Spleen (tissue), 13 donors: ENCODE measurements around the gene GJE1. TPM values are rescaled to one million over a fixed set of nuclear protein-coding genes. Genes with fewer than 3 reads are reported as not detected.
A peak's percentile ranks its signal among the peaks of the same experiment; 100 is the strongest.
"Not testable (repeated sequence)": the region's sequence is repeated elsewhere in the genome, so short reads cannot be mapped to it uniquely, and the experiment has no call there.

Experiments
- DNase-seq: peaks from one replicate; pipeline ENCODE4 v3.0.0-alpha.2; 2020
- H3K27ac ChIP-seq, 8 donors: fragments of 200-600 bp; sonication (generic) in 7 of 8; 1 replicate in 4 of 8; 2 replicates in 4 of 8; pipeline versions ENCODE4 v1.5.0 to v1.8.0; 2016 to 2021; ENCODE audit warnings: inconsistent platforms in 4 of 8, mild to moderate bottlenecking in 4 of 8, moderate library complexity in 1 of 8
- H3K27me3 ChIP-seq, 7 donors: fragments of 200-600 bp; sonication (generic) in 6 of 7; replicated peaks in 1 of 7; 1 replicate in 4 of 7; 2 replicates in 3 of 7; pipeline versions ENCODE4 v1.5.0 to v1.8.0; 2016 to 2021; ENCODE audit warnings: inconsistent platforms in 3 of 7, mild to moderate bottlenecking in 1 of 7
- H3K36me3 ChIP-seq, 6 donors: fragments of 200-600 bp; sonication (generic) in 5 of 6; 1 replicate in 4 of 6; 2 replicates in 2 of 6; pipeline versions ENCODE4 v1.5.0 to v1.8.0; 2016 to 2021; ENCODE audit warnings: inconsistent platforms in 2 of 6
- H3K4me1 ChIP-seq, 6 donors: fragments of 200-600 bp; sonication (generic) in 5 of 6; 1 replicate in 3 of 6; 2 replicates in 3 of 6; pipeline versions ENCODE4 v1.5.0 to v1.8.0; 2016 to 2021; ENCODE audit warnings: inconsistent platforms in 3 of 6
- H3K4me3 ChIP-seq, 8 donors: fragments of 200-600 bp; sonication (generic) in 7 of 8; 1 replicate in 4 of 8; 2 replicates in 4 of 8; pipeline versions ENCODE4 v1.5.0 to v1.8.0; 2016 to 2021; ENCODE audit warnings: inconsistent platforms in 4 of 8, mild to moderate bottlenecking in 4 of 8, moderate library complexity in 2 of 8
- H3K9me3 ChIP-seq, 8 donors: fragments of 200-600 bp; sonication (generic) in 7 of 8; 1 replicate in 4 of 8; 2 replicates in 4 of 8; pipeline versions ENCODE4 v1.5.0 to v1.8.0; 2016 to 2021; ENCODE audit warnings: inconsistent platforms in 4 of 8
- CTCF ChIP-seq, 11 experiments: fragments of 200-600 bp in 7 of 11; fragments of 450-650 bp in 4 of 11; sonication (generic) in 4 of 11; IDR thresholded peaks in 8 of 11; conservative IDR thresholded peaks in 3 of 11; 1 replicate in 7 of 11; 2 replicates in 4 of 11; pipeline versions ENCODE4 v1.4.0 to v1.8.0; 2016 to 2021; ENCODE audit warnings: antibody characterized with exemption in 11 of 11, inconsistent platforms in 4 of 11, mild to moderate bottlenecking in 1 of 11
- POLR2A ChIP-seq, 3 donors: fragments of 450-650 bp; IDR thresholded peaks; one replicate each; pipeline ENCODE4 v1.5.1; 2017; ENCODE audit warnings: antibody characterized with exemption in 3 of 3, mild to moderate bottlenecking in 1 of 3
- POLR2AphosphoS5 ChIP-seq, 3 donors: sonication (generic); formaldehyde crosslinking; IDR thresholded peaks; one replicate each; pipeline ENCODE4 v1.5.1; 2017; ENCODE audit warnings: antibody characterized with exemption in 3 of 3
- WGBS, 5 donors: extraction: QIAGEN DNeasy Blood & Tissue Kit in 3 of 5; methylation state at CpG; one replicate each; pipeline versions ENCODE4 v1.1.5 to v1.1.7; 2013 to 2018; 5-methylcytosine and 5-hydroxymethylcytosine counted together
- intact Hi-C: fragments of 100-400 bp; cut with DNase I; formaldehyde crosslinking; loops from one replicate; pipeline ENCODE4 v1.15.0; 2023; ENCODE audit warnings: low total_unique reads
- long read RNA-seq, 2 donors: transcript quantifications; one replicate each; lab custom pipeline, GENCODE V29; 2026
- polyA plus RNA-seq, 3 donors: library from polyadenylated mRNA; stranded (reverse); fragments of 200-250 nt; gene quantifications; one replicate each; pipeline ENCODE4 v1.2.1, GENCODE V29; 2013
- total RNA-seq, 7 donors: library from RNA; depleted of rRNA in 3 of 7; stranded (reverse); fragments of >200 nt in 3 of 7; fragmentation: NEBNext Ultra II Directional in 4 of 7; extraction: Animal tissue kit (Norgen Biotek cat#: 25700) in 4 of 7; gene quantifications; one replicate each; pipeline versions ENCODE4 v1.1.0 to v1.2.1, GENCODE V29; 2016 to 2021
- donor health status: healthy with polysubstance abuse.
- donor health status: DM: no; HTN: no; CAD: no; lungs with moderate emphysema.
- donor health status: DM: no; HTN: no; CAD: no.
- donor health status: Bipolar disorder and iron deficiency.
- donor health status: healthy.
- donor health status: DM: no; HTN: no; CAD: no.
- donor health status: DM: yes; HTN: yes; CAD: no.

Gene GJE1
- total RNA-seq (not detected), polyA plus RNA-seq (not detected)
- long read RNA-seq, donor 1 = 0 reads
- long read RNA-seq, donor 2 = 0 reads

GRCh38 chr6:142132625-142133024 is at the start of gene GJE1:
Gene GJE1 (plus strand): TSS chr6:142132925. CDS start chr6:142133159, 234 bp downstream.
- TF ChIP-seq CTCF (IDR thresholded peaks at IDR 0.05 in 8 of 11, conservative IDR thresholded peaks at IDR 0.05 in 3 of 11) (no peak), POLR2A (IDR thresholded peaks at IDR 0.05) (no peak)
- no peak within 1 kb of the TSS for H3K27ac ChIP-seq
- no peaks in the 10 kb centered on the region for H3K36me3 ChIP-seq
- peaks cover 0 to 10% (median 0%) of the 10 kb centered on the region in 8 donors for H3K9me3 ChIP-seq
- no peak for DNase-seq
- H3K4me1 ChIP-seq = no peaks in the 10 kb centered on the region
- H3K4me3 ChIP-seq = no peak within 1 kb of the TSS
- H3K27me3 ChIP-seq = peaks cover 0 to 9% (median 0%) of the 10 kb centered on the region in 7 donors
- intact Hi-C loops = no loop called here
- 67 to 86% (median 72%) methylated on average over 1 of the region's 1 CpG for WGBS, 5 donors

GRCh38 chr6:142087950-142088857 is 44.5 kb upstream of the GJE1 start:
- Histone ChIP-seq H3K4me1 (peaks cover 0 to 6% (median 0%) of the 10 kb centered on the region in 6 donors), H3K9me3 (no peaks in the 10 kb centered on the region), H3K27ac (no peak overlapping the region), H3K36me3 (no peaks in the 10 kb centered on the region), H3K4me3 (no peak overlapping the region), H3K27me3 (peaks cover 0 to 41% (median 20%) of the 10 kb centered on the region in 7 donors)
- intact Hi-C loops = no loop called here
- no peak for TF ChIP-seq POLR2A (IDR thresholded peaks at IDR 0.05)
- TF ChIP-seq POLR2AphosphoS5 (IDR thresholded peaks at IDR 0.05) = no peak
- no peak for TF ChIP-seq CTCF (IDR thresholded peaks at IDR 0.05 in 8 of 11, conservative IDR thresholded peaks at IDR 0.05 in 3 of 11)
- no peak for DNase-seq
- 18 to 25% (median 20%) methylated on average over 31 to 49 of the region's 49 CpGs for WGBS, 5 donors

GRCh38 chr6:142088858-142089216 is 43.9 kb upstream of the GJE1 start:
- H3K4me3 ChIP-seq = no peak overlapping the region
- no peaks in the 10 kb centered on the region for H3K9me3 ChIP-seq
- H3K27me3 ChIP-seq = peaks cover 0 to 41% (median 20%) of the 10 kb centered on the region in 7 donors
- intact Hi-C loops = no loop called here
- no peak overlapping the region for H3K27ac ChIP-seq
- no peaks in the 10 kb centered on the region for H3K36me3 ChIP-seq
- TF ChIP-seq CTCF (IDR thresholded peaks at IDR 0.05 in 8 of 11, conservative IDR thresholded peaks at IDR 0.05 in 3 of 11) (no peak), POLR2AphosphoS5 (IDR thresholded peaks at IDR 0.05) (no peak), POLR2A (IDR thresholded peaks at IDR 0.05) (no peak)
- WGBS, 5 donors = 3 to 5% (median 3%) methylated on average over 14 of the region's 14 CpGs
- peaks cover 0 to 6% (median 0%) of the 10 kb centered on the region in 6 donors for H3K4me1 ChIP-seq
- DNase-seq = no peak

GRCh38 chr6:142104820-142105219 is 27.9 kb upstream of the GJE1 start:
- intact Hi-C loops, H3K36me3 ChIP-seq, H3K4me3 ChIP-seq, H3K4me1 ChIP-seq, H3K27ac ChIP-seq, H3K27me3 ChIP-seq, H3K9me3 ChIP-seq, DNase-seq: not testable (repeated sequence)
- 71 to 94% (median 85%) methylated on average over 5 of the region's 5 CpGs for WGBS, 5 donors

- H3K9me3 ChIP-seq, H3K4me3 ChIP-seq, H3K27ac ChIP-seq, H3K4me1 ChIP-seq, intact Hi-C loops, H3K36me3 ChIP-seq, H3K27me3 ChIP-seq: not testable (repeated sequence)
- WGBS, 5 donors = 82 to 89% (median 86%) methylated on average over 9 of the region's 9 CpGs
- peak; percentile 55 for DNase-seq
Observed at GRCh38 chr6:142110820-142111219, 21.9 kb upstream of the GJE1 start.
